GM21529 (cell line): ENCODE results near the gene NKAIN2.
"Not testable (repeated sequence)": the region's sequence is repeated elsewhere in the genome, so short reads cannot be mapped to it uniquely, and the experiment has no call there.

Experiments
- ATAC-seq: cut with Tn5 transposase; IDR thresholded peaks from one replicate; pipeline ENCODE4 v1.9.1; 2021; ENCODE audit not compliant: unreplicated experiment

NKAIN2 gene

DNA sequence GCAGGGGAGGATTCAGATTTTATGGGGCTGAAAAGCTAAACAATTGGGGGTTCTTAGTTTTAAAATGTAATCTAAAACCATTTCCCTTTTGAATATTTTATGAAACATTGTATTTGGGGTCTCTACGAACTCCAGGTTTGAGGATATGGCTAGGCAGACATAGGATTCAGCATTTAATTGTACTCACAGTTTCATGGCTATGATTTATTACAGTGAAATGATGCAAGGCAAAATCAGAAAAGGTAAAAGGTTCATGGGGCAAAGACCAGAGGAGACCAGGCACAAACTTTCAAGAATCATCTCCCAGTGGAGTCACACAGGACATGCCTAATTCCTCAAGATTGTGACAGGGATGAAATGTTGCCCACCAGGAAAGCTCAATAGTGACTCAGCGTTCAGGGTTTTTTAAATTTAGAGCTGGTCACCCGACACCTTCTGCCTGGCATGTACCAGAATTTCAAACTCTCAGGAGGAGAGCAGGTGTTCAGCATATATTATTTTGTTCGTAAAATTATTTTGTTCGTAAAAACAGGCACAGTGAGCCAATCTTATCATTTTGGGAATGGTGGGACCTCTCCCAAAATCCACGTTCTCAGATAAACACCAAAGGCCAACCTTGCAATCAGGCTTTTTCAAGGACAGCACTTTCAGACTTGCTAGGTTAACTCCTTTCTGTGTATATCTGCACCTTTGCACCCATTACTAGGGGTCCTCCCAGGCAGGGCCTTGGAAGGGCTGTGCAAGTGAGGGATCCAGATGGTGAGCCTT, 270.3 kb downstream of the NKAIN2 start:
- no peak for ATAC-seq

DNA sequence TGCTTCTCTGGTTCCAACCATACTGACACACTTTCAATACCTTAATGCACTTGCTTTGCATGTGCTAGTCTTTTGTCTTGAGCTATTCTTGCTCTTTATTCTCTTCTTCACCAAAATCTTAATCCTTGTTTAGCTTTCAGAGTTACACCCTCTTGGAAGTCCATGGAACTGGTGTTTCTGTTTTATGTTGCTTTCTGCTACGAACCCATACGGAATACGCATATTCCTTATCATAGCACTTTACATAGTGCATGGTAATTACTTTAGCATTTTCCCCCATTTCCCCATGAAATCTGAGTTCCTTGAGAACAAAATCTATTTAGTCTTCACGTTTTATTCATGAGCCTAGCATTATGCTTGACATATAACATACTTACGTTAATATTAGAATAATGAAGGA, 270.9 kb downstream of the NKAIN2 start:
- ATAC-seq: no peak

DNA sequence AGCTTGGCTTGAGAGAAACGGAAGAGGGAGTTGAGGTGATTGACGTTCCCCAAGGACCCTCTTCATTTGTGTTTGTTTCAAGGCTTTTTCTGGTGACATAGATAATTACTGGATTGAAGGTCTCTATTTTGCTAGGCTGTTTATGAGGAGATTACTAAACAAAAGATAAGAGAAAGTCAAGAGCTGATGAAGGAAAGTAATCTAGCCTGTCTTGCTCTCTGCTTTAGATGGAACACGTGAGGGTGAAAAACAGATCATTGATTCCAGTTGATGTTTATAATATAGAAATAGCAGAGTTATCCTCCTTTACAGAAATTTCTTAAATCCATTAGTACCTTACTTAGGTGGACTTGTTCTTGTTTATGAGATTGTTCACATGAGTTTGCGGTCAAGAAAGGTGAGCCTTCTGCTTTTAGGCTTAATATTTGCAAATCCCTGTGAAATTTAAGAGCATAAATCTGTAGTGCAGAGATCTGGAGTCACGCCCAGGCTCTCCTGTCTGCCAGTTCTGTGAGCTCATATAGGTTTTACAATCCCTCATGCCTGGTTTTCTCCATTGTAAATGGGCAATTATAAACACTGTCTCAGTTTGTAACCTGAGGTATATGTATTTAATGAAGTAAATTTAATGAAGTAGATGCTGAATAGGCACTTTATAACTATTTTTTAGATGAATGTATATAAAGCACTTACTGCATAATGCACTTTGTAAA, 272.8 kb downstream of the NKAIN2 start:
- ATAC-seq: no peak

DNA sequence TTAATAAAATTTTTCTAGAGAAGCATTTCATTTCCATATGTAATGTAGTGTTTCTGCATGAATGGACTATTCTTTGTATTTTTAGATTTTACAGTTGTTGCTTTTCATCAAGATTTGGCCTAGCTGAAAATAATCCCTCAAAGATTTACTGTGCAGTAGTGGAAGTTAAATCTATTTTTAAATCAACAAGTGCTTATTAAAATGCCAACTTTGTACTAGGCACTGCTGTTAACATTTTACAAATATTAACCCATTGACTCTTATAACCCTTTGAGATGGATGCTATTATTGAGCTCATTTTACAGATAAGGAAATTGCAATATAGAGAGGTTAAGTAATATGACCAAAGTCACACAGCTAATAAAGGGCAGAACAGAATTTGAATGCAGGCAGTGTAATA, 274.5 kb downstream of the NKAIN2 start:
- ATAC-seq: no peak

DNA sequence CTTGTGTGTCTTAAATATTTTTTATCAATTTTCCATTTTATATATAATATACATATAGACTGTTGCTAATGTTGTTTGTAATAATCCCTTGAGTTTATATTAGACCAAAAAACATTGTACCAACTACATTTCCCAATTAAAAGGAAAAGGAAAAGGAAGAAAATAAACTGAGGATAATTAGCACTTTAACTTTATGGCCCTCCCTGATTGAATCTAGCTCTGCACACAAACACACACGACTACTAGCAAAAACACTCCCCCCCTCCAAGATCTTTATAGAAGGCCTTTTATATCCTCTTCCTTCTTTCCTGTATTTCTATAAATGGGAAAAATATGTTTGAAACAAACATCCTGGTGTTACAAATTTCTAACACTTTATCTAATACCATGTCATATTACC, 276.8 kb downstream of the NKAIN2 start:
- no peak for ATAC-seq

DNA sequence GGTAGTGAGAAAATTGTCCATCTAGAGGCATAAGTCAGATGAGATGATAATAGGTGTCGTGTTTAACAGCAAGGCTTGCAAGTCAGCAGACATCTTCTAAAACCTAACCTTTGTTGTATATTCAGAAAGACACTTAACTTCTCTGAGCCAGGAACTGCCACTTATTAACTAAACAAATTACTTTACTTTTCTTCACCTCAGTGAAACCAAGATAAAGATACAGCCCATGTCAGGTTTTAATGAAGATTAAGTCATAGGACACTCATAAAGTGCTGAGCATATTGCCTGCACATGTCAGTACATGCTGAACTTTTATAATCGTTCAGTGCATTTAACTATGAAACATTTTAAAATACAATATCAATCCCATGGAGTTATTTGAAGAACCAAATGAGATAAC, 286.8 kb downstream of the NKAIN2 start:
- ATAC-seq: no peak

DNA sequence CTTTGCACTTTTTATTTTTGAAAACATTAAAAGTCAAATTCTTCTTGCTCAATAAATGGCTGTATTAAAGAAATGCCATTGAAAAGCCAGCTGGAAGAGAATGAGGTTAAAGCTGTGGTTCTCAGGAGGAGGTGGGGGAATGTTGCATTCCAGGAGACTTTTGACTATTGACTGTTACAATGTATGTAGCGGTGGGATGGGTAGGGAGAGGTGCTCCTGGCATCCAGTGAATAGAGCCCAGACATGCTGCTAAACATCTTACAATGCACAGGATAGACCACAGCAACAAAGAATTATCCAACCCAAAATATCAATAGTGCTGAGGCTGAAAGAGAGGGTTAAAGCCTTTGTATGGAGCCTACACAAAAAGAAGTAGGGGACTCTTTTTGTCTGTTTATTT, 295.9 kb downstream of the NKAIN2 start:
- no peak for ATAC-seq

DNA sequence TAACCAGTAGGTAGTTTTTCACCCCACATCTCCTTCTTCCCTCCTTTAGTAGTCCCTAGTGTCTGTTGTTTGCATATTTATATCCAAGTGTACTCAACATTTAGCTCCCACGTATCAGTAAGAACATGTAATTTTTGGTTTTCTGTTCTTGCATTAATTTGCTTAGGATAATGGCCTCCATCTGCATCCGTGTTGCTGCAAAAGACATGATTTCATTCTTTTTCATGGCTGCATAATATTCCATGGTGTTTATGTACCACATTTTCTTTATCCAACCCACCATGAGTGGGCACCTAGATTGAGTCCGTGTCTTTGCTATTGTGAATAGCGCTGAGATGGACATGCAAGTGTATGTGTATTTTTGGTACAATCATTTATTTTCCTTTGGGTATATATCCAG, 306.8 kb downstream of the NKAIN2 start:
- ATAC-seq: no peak

DNA sequence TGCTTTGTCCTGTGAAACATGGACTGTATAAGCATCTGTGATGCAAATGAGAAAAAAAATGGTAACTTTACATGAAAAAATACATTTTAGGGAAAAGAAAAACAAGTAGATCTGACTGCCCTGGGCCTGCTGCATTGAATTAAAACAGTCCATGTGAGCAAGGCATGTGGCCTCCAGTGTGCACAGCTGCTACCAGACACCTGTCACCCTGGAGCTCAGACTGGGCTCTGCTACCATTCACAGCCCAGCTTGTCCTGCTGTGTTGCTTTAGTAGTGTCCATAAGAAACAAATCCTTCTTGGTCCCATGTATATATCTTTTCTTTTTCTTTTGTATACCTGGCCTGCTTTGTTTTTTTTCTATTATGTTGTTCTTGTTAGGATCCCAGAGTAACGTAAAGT, 315.9 kb downstream of the NKAIN2 start:
- ATAC-seq: no peak

DNA sequence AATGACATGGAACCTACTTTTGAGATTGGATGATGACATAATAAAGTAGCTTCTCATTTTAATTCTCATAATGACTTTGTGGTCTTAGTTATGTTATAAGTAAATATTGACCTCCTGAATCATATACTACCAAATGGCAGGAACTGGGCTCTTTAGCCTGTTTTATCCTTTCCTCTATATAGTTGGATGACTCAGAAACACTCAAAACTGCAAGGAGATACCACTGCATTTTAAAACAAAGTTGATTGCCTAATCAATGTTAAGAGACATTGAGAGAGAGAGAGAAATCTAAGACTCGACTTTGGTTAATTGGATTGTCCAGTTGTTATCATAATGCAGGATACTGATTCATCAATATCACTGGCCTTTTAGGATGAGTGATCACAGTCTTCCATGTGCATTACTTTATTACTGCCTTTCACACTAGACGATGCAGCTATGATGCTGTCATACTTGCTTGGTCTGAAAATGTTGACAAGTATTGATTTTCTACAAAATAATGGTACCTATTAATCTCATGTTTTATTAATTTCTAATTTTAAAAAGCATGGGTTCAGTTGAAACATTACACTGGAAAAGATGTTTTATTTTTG, 320.0 kb downstream of the NKAIN2 start:
- ATAC-seq: no peak

DNA sequence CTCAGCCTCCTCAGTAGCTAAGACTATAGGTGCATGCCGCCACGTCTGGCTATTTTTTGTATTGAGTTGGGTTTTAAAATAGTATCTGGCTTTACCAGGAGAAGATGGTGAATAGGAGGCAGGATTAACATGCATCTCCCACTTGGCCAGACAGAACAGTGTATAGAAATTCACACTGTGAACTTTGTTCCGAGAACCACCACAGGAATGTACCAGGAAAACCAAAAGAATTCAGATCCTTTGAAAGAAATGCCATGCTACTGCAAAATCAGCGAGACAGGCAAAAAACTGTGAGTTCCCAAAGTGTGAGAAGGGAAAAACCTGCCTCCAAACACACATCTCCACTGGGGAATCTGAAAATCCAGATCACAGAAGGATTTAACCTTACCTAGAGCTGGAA, 327.6 kb downstream of the NKAIN2 start:
- no peak for ATAC-seq

DNA sequence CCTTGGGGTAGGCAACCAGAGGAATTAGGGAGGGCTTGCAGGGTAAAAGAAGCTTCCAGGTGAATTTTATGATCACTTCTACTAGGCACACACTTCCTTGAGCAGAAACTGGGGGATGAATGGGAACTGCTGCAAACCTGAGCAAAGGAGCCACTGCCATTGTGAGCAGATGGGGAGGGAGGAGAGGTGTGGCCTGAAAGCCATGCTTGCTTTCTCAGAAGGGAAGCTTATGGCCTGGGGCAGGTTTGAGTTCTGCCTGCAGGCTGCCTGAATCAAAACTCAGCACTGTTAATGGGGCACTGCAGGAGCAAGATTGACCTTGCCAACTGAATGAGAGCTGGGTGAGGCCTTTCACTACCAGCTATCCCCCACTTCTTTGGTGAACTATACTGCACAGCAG, 328.1 kb downstream of the NKAIN2 start:
- no peak for ATAC-seq

DNA sequence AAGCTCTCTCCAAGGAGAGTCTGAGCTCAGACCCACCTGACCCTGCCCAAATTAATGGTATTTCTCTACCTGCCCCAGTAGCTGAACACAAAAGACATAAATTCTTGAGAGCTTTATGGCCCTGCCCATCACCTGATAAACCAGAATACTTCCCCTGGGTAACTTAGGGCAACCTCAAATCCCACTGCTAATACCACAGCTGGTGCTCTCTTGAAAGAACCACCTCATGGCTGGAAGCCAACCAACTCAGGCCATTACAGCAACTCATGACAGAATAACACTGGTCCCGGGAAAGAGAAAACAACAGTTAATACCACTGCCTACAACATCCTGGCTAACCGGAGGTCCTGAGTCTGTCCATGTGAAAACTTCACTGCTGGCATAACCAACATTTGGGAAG, 328.6 kb downstream of the NKAIN2 start:
- ATAC-seq: no peak

DNA sequence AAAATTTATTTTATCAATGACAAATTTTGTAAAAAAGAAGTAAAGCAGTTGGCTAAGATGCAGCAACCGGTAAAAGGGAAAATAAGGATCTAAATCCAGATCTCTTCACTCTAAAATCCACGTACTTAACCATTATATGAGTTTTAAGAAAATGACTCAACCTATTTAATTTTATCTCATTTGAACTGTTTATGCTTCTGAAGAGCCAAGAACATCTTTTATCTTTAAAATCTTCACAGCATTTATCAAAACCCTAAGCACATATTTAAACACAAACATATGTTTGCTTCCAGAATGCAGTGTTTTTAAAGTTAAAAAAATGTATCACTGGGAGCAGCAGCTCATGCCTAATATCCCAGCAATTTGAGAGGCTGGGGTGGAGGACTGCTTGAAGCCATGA, 339.2 kb downstream of the NKAIN2 start:
- ATAC-seq: no peak

DNA sequence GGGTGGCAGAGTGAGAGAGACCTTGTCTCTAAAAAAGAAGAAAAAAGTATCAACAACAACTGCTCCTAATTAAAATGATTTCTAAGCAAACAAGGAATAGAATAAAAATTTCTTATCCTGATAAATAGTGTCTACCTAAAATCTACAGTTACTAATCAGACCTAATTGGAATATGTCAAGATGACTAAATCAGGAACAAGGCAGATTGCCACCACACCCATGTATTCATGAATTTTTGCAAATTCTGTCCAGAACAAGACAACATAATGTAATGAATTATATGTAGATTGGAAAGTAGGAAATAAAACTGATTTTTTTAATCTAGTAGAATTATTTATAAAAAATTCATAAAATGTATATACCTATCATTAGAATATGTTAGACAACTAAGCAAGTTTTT, 339.8 kb downstream of the NKAIN2 start:
- ATAC-seq: no peak

DNA sequence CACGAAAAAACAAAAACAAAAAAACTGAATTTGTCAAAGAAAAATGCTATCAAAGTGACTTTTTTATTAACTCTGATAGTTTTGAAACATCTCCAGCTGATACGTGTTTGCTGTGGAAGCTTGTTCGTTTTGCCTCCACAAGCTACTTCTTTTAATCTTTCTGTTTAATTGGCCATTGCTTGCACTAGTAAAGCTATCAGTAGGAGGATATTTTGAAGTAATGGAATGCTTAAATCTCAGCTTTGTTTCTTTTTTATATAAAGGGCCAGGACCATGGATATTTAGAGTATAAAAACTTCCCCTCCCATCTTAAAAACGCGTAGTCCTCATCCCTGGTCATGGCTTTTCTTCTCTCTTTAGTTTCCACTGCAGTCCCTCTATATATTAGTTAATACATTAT, 344.0 kb downstream of the NKAIN2 start:
- ATAC-seq: no peak

DNA sequence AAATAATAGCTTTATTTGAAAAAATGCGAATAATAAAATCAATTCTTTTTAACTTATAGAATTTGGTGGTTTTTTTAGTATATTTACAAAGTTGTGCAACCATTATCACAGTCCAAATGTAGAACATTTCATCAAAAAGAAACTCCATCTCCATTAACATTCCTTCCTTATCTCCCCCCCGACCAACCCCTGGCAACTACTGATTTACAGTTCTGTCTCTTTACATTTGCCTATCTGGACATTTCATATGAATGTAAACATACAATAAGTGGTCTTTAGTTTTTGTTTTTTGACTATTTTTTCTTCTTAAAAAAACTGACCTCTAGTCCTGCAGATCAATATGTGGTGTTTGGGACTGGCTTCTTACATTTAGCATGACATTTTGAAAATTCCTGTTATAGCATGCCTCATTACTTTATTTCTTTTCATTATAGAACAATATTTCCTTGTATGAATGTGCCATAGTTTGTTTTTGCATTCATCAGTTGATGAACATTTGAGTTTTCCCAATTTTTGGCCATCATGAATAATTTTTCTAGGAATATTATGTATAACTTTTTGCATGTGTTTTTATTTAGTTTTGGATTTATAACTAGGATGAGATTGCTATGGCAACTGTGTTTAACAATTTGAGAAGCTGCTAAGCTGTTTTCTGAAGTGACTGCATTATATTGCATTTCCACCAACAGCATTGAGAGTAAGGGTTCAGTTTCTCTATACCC, 344.7 kb downstream of the NKAIN2 start:
- ATAC-seq: no peak

DNA sequence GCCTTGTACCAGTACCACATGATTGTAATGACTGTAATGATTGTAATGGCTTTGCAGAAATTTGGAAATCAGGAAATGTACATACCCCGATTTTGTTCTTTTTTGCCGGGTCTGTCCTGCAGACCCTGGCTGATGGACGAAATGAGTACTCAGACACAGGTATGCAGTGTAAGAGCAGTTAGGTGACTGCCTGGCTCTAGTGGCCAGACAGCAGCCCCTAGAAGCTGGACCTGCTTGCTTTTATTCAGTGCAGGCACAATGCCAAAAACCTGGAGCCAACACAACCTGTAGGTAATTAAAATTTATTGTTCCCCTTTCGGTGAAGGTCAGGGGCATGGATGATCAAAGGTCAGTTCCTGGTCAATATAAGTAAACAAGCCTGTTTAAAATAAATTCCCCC, 346.0 kb downstream of the NKAIN2 start:
- no peak for ATAC-seq

DNA sequence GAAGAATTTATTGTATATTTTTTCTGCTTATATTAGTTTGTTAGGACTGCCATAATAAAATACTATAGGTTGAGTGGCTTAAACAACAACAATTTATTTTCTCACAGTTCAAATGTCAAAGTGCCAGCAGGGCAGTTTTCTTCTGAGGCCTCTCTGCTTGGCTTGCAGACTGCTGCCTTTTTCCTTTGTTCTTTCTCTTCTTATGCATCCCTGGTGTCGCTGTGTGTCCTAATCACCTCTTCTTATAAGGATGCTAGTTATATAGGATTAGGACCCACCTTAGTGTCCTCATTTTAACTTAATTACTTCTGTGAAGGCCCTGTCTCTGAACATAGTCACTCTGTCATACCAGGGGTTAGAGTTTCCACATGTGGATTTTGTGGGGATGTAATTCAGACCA, 354.4 kb downstream of the NKAIN2 start:
- ATAC-seq: no peak

DNA sequence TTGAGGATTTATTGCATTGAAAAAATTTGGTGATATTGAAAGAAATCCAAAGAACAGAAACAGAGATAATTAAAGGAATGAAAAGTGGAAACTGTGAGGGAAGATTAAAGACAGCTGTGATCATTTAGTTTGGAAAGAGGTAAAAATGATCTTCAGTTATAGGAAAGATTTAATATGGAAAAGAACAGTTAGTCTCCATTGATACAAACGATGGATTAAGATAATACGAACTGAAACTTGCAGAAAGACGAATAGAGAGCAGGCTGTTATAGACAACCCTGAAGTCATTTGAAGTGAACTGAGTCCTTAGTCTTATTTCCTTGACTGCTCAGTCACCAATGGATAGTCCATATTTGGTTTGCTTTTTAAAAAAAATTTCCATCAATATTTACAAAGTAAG, 360.0 kb downstream of the NKAIN2 start:
- no peak for ATAC-seq

DNA sequence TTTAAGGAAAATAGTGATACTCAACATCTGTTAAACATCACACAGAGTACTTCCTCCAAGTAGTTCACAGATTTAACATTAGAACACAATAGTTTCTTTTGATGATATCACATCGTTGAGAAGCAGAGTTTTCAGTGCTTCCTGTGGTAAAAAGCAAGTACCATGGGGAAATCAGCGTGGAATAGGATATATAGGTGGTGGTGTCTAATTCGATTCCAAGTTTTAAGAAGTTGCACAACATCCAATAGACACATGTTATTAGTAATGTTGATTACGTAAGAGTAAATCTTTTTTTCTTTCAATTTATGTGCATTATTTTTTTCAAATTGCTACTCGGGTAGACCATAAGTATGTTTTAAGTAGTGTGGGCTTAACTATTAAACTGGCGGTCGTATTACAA, 360.7 kb downstream of the NKAIN2 start:
- no peak for ATAC-seq

DNA sequence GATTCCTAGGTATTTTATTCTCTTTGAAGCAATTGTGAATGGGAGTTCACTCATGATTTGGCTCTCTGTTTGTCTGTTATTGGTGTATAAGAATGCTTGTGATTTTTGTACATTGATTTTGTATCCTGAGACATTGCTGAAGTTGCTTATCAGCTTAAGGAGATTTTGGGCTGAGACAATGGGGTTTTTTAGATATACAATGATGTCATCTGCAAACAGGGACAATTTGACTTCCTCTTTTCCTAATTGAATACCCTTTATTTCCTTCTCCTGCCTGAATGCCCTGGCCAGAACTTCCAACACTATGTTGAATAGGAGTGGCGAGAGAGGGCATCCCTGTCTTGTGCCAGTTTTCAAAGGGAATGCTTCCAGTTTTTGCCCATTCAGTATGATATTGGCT, 363.6 kb downstream of the NKAIN2 start:
- not testable (repeated sequence) for ATAC-seq
